ENCODE results near the gene CPNE5. TPM values are rescaled to one million over a fixed set of nuclear protein-coding genes. Genes with fewer than 3 reads are reported as not detected.

Gene CPNE5
- total RNA-seq, 4 donors from 2014 or later: 0.35 to 5.8 (median 2.9) TPM

GRCh38 chr6:36871686-36872085 is 32.4 kb upstream of the CPNE5 start:
- H3K36me3 ChIP-seq: peaks cover 0 to 7% (median 0%) of the 10 kb centered on the region in 3 donors
- peaks cover 0 to 19% (median 5%) of the 10 kb centered on the region in 4 donors for H3K4me1 ChIP-seq
- no peaks in the 10 kb centered on the region for H3K9me3 ChIP-seq
- DNase-seq: no peak
- TF ChIP-seq, protein P1, sequence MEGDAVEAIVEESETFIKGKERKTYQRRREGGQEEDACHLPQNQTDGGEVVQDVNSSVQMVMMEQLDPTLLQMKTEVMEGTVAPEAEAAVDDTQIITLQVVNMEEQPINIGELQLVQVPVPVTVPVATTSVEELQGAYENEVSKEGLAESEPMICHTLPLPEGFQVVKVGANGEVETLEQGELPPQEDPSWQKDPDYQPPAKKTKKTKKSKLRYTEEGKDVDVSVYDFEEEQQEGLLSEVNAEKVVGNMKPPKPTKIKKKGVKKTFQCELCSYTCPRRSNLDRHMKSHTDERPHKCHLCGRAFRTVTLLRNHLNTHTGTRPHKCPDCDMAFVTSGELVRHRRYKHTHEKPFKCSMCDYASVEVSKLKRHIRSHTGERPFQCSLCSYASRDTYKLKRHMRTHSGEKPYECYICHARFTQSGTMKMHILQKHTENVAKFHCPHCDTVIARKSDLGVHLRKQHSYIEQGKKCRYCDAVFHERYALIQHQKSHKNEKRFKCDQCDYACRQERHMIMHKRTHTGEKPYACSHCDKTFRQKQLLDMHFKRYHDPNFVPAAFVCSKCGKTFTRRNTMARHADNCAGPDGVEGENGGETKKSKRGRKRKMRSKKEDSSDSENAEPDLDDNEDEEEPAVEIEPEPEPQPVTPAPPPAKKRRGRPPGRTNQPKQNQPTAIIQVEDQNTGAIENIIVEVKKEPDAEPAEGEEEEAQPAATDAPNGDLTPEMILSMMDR (IDR thresholded peaks at IDR 0.05): no peak
- TF ChIP-seq POLR2A (IDR thresholded peaks at IDR 0.05): no peak
- H3K4me3 ChIP-seq: no peak overlapping the region
- H3K27me3 ChIP-seq: no peaks in the 10 kb centered on the region
- no peak overlapping the region for H3K27ac ChIP-seq

DNA sequence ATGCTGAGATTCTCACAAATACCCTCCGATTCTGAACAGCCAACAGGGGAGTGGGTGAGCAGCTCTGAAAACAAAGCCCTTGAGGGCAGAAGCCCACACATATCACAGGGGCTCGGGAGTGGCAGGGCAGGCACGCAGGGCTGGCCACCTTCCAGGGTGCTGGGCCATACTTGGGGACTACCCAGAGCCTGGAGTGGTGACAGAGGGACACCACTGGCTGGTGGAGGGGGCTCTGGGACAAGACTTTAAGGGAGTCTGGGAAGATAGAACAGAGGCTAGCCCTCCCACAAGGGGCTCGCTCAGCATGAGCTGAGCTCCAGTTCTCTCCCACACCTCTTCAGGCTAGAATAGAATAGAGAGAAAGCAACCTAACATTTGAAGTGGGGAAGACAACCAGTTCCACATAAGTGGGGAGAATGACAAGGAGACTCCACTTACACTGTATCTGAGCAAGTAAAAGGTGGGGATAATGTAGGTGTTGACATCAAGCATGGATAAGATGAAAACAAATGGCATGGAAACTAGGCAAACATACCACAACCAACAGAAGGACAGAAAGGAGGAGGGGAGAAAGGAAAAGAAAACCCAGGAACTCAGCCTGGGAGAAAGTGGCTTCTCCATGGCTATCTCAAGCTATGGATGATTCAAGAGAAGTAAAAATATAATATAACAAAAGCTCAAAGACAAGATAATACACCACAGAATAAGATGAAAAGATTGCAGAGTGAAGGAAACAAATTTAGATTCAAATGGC is 28.4 kb upstream of the CPNE5 start:
- peaks cover 0 to 7% (median 0%) of the 10 kb centered on the region in 3 donors for H3K36me3 ChIP-seq
- TF ChIP-seq, protein P1 (IDR thresholded peaks at IDR 0.05): no peak
- no peak for TF ChIP-seq POLR2A (IDR thresholded peaks at IDR 0.05)
- no peaks in the 10 kb centered on the region for H3K9me3 ChIP-seq

DNA sequence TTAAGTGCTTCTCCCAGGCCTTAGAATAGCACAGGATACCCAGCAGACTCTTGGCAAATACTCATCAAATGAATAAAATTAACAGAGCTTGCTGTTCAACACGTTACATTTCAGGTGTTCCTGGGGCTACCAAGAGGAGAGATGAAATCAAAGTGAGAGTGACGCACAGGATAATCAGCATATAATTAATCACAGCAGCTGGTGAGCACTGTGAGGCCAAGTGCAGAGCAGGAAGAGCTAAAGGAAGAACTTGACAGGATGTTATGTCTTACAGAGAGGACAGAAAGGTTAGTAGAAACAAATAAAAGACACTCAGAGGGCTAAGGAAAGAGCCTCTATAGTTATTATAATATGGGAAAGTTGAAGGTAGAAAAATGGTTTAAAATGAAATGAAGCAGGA is 26.6 kb upstream of the CPNE5 start:
- TF ChIP-seq POLR2A (IDR thresholded peaks at IDR 0.05): no peak
- TF ChIP-seq, protein P1 (IDR thresholded peaks at IDR 0.05): no peak
- Histone ChIP-seq H3K4me1 (no peaks in the 10 kb centered on the region), H3K27me3 (no peaks in the 10 kb centered on the region), H3K27ac (no peak overlapping the region), H3K4me3 (no peak overlapping the region), H3K36me3 (peaks cover 0 to 7% (median 0%) of the 10 kb centered on the region in 3 donors), H3K9me3 (no peaks in the 10 kb centered on the region)
- no peak for DNase-seq

More for the DNA sequence above, 28.4 kb upstream of the CPNE5 start:
- H3K27me3 ChIP-seq: no peaks in the 10 kb centered on the region
- no peak overlapping the region for H3K4me3 ChIP-seq
- DNase-seq: no peak
- no peak overlapping the region for H3K27ac ChIP-seq
- H3K4me1 ChIP-seq: no peaks in the 10 kb centered on the region

DNA sequence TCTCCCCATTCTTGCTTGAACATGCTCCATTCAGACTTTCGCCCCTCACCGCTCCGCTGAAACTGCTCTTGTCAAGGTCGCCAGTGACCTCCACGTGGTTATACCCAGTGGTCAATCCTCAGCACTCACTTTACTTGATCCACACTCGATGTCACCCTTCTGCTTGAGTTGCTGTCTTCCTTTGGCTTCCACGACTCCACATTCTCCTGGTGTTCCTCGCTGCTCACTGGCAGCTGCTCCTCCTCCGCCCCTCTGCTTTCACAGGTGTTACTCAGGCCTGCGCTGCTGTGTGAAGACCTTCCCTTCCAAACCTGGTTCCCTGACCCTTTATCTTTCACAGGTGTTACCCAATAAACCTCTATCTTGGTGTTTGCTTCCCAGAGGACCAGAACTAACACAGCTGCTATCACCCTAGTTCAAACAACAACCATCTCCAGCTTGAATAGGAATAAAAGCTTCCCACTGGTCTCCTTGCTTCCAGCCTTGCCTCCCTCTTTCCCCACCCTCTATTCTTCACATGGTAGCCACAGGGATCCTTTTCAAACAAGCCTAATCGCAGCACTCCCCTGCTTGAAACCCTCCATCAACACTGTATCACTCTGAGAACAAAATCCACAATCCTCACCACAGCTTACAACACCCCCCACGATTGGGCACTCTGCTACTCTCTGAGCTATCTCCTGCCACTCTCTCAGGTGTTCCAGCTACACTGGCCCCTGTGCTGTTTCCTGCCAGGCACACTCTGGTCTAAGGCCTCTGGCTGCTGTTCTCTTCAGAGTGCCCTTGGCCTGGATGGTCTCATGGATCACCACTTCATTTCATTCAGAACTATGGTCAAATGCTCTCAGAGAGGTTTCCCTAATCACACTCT is 24.7 kb upstream of the CPNE5 start:
- Histone ChIP-seq H3K4me1 (no peaks in the 10 kb centered on the region), H3K9me3 (no peaks in the 10 kb centered on the region), H3K27ac (no peak overlapping the region), H3K27me3 (no peaks in the 10 kb centered on the region), H3K4me3 (no peak overlapping the region), H3K36me3 (peaks cover 0 to 7% (median 0%) of the 10 kb centered on the region in 3 donors)
- DNase-seq: no peak
- TF ChIP-seq POLR2A (IDR thresholded peaks at IDR 0.05): no peak
- TF ChIP-seq, protein P1 (IDR thresholded peaks at IDR 0.05): no peak

GRCh38 chr6:36862848-36863382 is 23.7 kb upstream of the CPNE5 start:
- no peaks in the 10 kb centered on the region for H3K27me3 ChIP-seq
- H3K4me3 ChIP-seq: no peak overlapping the region
- no peaks in the 10 kb centered on the region for H3K4me1 ChIP-seq
- no peak overlapping the region for H3K27ac ChIP-seq
- TF ChIP-seq POLR2A (IDR thresholded peaks at IDR 0.05): no peak
- TF ChIP-seq, protein P1 (IDR thresholded peaks at IDR 0.05): no peak
- DNase-seq: no peak
- no peaks in the 10 kb centered on the region for H3K9me3 ChIP-seq
- H3K36me3 ChIP-seq: peaks cover 0 to 7% (median 0%) of the 10 kb centered on the region in 3 donors

Measured in Peyer's patch (tissue), 4 donors.